NCI-H345 treated with DMSO at 0.1 percent for 48 hours (cell line): Measurements from ENCODE around the gene RABGGTB.
"Not testable (repeated sequence)": the region's sequence is repeated elsewhere in the genome, so short reads cannot be mapped to it uniquely, and the experiment has no call there.

Experiments
- DNase-seq: peaks from one replicate; lab custom pipeline; 2025; ENCODE audit not compliant: unreplicated experiment; lab: John Stamatoyannopoulos, UW

RABGGTB gene

GRCh38 chr1:75785983-75786853, at the start of gene RABGGTB:
Gene RABGGTB (plus strand): TSS chr1:75786256. CDS start chr1:75786272, 16 bp downstream.
- peak; percentile 93 for DNase-seq

- no peak for DNase-seq
Measured at GRCh38 chr1:75742047-75742625, 43.9 kb upstream of the RABGGTB start.

GRCh38 chr1:75745276-75745675, 40.8 kb upstream of the RABGGTB start:
- DNase-seq = no peak

- not testable (repeated sequence) for DNase-seq
Measured at GRCh38 chr1:75757210-75757609, 28.8 kb upstream of the RABGGTB start.

GRCh38 chr1:75758543-75758942, 27.5 kb upstream of the RABGGTB start:
- not testable (repeated sequence) for DNase-seq

- DNase-seq = no peak
Measured at GRCh38 chr1:75764057-75764655, 21.9 kb upstream of the RABGGTB start.

GRCh38 chr1:75765697-75766355, 20.2 kb upstream of the RABGGTB start:
- DNase-seq = no peak

- no peak for DNase-seq
Measured at GRCh38 chr1:75768016-75768415, 18.0 kb upstream of the RABGGTB start.

GRCh38 chr1:75770761-75771160, 15.3 kb upstream of the RABGGTB start:
- DNase-seq = no peak

- DNase-seq = no peak
Measured at GRCh38 chr1:75771978-75772377, 14.1 kb upstream of the RABGGTB start.

- not testable (repeated sequence) for DNase-seq
Measured at GRCh38 chr1:75777812-75778211, 8.2 kb upstream of the RABGGTB start.

GRCh38 chr1:75778694-75779093, 7.4 kb upstream of the RABGGTB start:
- not testable (repeated sequence) for DNase-seq

- DNase-seq = not testable (repeated sequence)
Measured at GRCh38 chr1:75780183-75780582, 5.9 kb upstream of the RABGGTB start.

GRCh38 chr1:75783920-75784319, 2.1 kb upstream of the RABGGTB start:
- not testable (repeated sequence) for DNase-seq

GRCh38 chr1:75785320-75785982, 605 bp upstream of the RABGGTB start:
- no peak for DNase-seq

- no peak for DNase-seq
Measured at GRCh38 chr1:75786901-75787493, 941 bp downstream of the RABGGTB start.

- DNase-seq = no peak
Measured at GRCh38 chr1:75787524-75787923, 1.5 kb downstream of the RABGGTB start.

GRCh38 chr1:75789988-75790387, 3.9 kb downstream of the RABGGTB start:
- DNase-seq = no peak

- no peak for DNase-seq
Measured at GRCh38 chr1:75791022-75791421, 5.0 kb downstream of the RABGGTB start.

GRCh38 chr1:75792091-75792490, 6.0 kb downstream of the RABGGTB start:
- no peak for DNase-seq
